HG03575 (cell line): Measurements from ENCODE around the gene TDRD7.

ENCODE experiments used
- ATAC-seq: cut with Tn5 transposase; IDR thresholded peaks from one replicate; pipeline ENCODE4 v1.9.1; 2021; ENCODE audit not compliant: unreplicated experiment, insufficient number of reproducible peaks, low FRiP score; ENCODE audit errors: extremely low read depth

Gene TDRD7

DNA sequence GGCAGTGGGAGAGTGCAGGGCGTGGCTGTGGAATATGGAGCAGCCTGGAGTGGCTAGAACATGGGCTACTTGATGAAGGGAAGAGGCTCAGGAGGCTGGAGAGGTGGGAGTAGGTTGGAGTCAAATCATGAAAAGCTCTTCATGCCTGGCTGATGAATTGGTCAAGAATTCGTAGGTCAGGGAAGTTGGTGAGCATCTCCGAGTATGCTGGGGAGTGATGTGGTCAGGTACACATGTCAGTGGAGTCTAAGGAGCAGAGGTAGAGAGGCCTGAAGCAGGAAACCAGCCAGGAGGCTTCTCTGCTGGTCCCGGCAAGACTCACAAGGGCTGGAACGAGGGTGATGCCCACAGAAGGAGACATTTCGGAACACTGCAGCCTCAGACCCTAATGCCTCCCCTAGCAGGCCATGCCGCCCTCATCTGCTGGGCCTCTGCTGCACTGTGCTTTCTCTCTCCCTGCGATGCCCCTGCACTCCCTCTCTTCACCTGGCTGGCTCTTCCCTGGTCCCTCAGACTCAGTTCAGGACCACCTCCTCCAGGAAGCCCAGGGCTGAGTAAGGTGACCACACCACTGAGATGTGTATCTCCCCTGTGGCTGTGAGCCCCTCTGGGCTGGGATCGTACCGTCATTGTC, 123.2 kb downstream of the TDRD7 start:
- ATAC-seq = no peak

DNA sequence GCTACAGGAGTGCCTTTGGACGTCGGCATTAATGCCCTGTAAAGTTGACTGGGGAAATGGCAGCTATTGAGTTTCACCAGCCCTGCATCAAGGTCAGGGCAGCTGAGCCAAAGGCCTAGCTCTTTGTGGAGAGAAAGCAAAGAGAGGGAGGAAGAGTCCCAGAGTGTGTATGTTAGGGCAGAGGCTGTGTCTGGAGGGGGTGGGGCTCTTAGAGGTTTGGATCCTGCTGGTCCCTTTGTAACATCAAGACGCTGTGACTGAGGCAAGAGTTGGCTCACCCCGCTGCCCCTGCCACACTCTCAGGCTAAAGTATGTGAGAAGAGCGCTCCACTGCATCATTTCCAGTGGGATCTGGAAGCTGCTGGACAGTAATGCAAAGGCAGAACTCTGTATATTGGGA, 123.9 kb downstream of the TDRD7 start:
- ATAC-seq = no peak

DNA sequence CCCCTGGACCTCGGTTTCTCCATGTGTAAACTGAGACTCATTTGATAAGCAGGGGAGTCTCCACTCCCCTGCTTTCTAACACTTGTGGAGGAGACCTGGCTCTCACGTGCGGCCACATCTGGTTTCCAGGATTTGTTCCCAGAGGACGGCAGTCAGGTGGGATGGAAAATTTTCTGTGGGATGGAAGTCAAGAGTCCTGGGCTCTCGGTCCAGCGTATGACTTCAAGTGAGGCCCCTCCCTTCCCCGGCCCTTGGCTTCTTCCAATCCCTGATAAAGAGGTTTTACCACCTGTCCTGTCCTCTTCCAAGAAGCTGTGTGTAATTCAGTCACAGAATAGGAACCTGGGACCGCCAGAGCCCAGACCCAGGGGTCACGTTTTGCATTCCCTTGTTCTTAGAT, 124.6 kb downstream of the TDRD7 start:
- no peak for ATAC-seq

DNA sequence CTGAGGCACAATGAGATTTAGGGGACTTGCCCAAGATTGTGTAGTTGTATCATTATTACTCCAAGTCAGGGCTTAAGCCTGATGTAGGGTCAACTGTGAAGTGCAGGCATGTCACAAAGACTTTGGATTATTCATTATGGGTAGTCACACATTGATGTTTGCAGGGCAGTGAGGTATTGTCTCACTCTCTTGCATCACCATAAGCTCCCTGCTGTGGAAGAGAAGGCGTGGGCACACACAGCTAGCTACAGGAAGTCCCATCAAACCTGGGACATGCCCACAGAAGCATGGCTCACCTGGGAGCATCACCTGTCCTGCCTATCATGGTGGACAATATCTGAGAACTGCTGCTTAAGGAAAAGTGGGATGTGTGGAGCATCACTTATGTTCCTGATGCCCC, 131.7 kb downstream of the TDRD7 start:
- ATAC-seq = no peak

DNA sequence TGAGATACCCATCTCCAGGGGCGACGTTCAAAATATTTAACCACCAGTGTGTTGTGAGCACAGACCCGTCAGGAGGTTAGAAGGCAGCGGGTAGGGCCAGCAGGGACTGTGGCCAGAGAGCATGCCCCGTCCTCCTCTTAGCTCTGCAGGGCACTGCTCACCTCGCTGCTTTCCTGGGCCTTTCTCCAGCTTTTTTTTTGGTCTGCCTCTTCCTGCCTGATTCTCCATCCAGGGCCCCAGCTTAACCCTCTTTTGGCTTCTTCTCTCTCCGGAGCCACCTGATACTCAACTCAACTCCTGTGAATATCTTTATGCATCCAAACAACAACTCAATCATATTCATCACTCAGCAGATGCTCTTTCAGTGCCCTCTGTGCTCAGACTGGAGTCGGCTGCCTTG, 133.6 kb downstream of the TDRD7 start:
- ATAC-seq = no peak
